ENCODE results near the gene MAGEA9.
"Not testable (repeated sequence)": the region's sequence is repeated elsewhere in the genome, so short reads cannot be mapped to it uniquely, and the experiment has no call there.

Gene MAGEA9, protein sequence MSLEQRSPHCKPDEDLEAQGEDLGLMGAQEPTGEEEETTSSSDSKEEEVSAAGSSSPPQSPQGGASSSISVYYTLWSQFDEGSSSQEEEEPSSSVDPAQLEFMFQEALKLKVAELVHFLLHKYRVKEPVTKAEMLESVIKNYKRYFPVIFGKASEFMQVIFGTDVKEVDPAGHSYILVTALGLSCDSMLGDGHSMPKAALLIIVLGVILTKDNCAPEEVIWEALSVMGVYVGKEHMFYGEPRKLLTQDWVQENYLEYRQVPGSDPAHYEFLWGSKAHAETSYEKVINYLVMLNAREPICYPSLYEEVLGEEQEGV

DNA sequence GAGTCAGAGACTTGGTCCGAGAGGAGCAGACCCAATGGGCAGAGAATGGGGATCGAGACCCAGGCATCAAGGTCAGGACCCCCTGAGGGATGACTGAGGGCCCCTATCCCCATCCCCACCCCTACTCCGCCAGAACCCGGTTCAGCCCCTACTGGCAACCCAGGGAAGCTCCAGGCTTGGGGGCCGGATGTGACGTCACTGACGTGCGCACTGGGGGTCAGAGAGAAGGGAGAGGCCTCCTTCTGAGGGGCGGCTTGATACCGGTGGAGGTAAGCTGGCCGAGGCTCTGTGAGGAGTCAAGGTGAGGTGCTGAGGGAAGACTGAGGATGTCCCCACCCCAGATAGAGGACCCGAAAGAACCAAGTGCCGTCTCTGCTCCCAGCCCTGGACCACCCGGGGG, at the start of gene MAGEA9:
Gene MAGEA9, plus strand, starts transcription at position 204 of the 400 bp plus-strand sequence. CDS start 4,281 bp downstream, outside the sequence.
- FAIRE-seq: not testable (repeated sequence)

DNA sequence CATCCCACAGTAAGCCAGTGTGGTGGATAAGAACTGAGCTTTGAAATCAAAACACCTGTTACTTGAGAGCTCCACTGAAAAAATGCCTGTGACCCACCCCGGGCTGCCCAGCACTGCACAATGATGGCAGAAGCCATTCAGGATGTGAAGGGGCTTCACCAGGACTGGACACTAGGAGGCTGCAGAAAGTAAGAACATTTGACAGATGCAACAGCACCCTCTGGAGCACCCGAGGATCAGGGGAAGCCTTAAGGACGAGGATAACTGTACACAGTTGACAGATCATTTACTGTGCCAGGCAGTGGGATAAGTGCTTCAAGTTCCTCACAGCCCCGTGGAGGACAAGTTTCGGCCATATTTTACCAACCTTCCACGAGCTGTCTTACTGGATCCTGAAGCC, 39.5 kb upstream of the MAGEA9 start:
- not testable (repeated sequence) for FAIRE-seq

DNA sequence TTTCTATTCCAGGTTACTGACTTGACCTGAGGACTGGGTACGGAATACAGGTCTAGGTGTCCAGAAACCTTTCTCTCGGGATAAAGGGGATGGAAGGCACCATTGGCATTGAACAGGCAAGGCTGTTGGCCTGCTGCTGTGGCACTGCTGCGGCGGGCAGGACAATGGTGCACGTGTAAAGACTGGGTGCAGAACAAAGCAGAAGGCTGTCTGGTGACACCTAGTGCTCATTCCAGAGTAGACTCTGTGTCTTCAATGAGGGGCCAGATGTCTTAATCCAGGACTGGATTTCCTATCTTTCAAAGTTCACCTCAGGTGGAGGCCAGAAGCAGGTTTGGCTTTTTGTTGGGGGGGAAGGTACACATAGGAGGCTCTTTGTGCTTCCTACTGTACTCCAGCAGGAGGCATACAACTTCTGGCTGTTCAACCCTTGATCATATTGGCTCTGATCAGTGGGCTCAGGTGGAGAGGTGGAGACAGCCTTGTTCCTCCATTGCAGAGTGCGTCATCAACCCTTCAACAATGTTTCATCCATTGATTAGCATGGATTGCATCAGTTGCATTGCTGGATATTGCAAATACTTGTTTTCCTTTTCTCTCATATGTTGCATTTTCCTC, 35.2 kb upstream of the MAGEA9 start:
- FAIRE-seq: not testable (repeated sequence)

DNA sequence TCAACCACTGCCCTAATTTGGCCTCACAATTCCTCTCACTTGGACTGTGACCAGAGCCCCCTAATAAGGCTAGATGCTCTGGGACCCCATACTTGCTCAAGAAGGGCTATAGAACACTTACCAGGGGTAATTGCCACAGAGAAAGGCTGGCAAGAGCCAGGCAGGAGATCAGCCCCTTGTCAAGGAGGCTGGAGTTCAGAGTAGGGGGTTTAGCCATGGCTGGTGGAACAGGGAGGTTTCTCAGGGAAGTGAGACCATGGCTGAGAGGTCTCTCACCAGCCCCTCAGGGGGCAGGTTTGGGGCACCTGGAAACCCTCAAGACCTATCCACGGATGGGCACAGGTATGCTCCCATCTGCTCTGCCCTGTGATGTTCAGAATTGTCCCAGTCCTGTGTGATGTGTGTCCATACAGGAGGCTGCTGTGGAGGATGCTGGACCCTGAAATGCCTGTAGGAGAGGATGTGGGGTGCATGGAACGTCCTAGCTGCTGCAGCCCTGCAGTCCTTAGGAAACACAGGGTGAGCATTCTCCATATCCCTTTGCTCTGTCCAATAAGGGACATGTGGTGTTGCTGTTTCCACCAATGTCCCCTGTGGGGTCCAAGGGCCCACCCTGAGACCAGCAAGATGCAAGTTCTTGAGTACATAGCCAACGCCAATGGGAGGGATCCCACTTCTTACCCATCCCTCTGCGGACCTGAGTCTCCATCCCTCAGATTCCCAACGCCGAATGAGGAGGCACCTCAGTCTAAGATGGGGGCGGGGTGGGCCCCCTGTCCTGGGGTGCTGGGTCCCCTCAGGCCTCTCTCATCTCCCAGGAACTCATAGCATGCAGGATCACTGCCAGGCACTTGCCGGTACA, 24.3 kb upstream of the MAGEA9 start:
- no peak for FAIRE-seq

DNA sequence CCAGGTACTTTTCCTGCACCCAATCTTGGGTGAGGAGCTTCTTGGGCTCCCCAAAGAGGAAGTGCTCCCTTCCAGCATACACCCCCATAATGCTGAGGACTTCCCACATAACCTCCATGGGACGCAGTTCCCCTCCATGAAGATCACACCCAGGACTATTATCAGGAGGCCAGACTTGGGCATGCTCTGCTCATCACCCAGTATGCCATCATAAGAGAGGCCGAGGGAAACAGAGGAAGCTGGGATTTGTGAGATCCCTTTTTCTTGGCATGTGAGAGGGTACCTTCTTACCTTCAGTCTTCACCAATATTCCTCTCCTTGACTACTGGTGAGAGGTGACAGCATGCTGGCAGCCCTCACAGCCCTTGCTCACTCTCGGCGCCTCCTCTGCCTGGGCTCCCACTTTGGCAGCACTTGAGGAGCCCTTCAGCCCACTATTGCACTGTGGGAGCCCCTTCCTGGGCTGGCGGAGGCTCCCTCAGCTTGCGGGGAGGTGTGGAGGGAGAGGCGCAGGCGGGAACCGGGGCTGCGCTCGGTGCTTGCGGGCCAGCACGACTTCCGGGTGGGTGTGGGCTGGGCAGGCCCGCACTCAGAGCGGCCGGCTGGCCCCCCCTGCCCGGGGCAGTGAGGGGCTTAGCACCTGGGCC, 23.5 kb upstream of the MAGEA9 start:
- no peak for FAIRE-seq

DNA sequence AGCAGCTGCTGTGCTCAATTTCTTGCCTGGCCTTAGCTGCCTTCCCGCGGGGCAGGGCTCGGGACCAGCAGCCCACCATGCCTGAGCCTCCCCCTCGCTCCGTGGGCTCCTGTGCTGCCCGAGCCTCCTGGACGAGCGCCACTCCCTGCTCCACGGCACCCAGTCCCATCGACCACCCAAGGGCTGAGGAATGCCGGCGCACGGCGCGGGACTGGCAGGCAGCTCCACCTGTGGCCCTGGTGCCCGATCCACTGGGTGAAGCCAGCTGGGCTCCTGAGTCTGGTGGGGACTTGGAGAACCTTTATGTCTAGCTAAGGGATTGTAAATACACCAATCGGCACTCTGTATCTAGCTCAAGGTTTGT, 23.0 kb upstream of the MAGEA9 start:
- not testable (repeated sequence) for FAIRE-seq

DNA sequence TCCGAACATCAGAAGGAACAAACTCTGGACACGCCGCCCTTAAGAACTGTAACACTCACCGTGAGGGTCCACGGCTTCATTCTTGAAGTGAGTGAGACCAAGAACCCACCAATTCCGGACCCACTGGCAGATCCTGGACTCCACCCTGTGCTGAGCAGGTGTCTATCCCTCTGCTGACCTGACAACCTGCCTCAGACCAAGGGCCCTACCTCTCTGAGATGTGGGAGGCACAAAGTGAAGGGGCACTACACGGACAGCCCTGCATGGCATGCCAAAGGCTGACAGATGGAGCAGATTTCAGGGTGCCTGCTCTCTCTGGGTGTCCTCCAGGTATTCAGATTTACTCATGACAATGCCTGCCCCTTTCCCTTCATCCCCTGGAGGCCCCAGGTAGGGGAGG, 21.9 kb upstream of the MAGEA9 start:
- no peak for FAIRE-seq

DNA sequence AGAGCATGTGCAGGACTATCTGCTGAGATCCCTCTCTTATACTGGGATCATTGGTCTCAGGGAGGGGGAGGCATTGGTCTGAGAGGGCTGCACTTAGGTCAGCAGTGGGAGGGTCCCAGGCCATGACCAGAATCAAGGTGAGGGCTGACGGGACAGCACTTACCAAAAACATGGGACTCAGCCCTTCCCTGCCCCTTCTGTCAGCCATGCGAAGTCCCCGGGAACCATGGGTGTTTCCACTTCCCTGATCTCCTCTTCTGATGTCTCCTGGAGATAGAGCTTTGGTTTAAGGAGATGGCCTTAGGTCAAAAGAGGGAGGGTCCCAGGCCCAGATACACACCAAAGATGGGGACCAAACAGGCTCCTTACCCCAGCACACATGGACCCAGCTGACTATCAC, 20.8 kb upstream of the MAGEA9 start:
- no peak for FAIRE-seq

DNA sequence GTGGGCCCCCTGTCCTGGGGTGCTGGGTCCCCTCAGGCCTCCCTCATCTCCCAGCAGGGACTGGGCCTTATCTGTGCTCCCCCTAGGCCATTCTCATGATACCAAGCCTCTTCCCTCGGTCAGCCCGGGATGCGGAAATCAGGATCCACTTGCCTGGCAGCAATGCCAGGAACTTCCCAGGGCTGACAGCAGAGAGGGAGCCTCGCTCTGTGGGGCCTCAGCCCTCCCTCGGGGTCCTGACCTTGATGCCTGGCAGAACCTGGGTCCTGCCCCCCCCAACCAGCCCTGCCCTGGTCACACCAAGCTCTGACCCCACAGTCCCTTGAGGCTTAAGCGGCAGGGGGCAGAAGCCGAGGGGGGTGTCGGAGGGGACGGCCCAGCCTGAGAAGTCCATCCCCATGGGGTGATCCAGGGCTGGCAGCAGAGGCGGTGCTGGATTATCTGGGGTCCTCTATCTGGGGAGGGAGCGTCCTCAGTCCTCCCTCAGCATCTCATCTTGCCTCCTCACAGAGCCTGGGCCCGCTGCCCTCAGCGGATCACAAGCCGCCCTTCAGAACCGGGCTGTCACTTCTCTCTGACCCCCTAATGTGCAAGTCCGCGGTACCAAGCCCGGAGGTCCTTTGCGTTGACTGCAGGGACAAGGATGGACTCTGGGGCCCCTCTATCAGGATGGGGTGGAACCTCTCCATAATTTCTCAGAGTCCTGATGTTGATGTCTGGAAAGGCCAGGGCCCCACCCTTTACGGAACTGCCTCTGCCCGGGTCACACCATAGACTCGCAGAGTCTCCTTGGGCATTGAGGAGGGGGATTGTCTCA, 19.7 kb upstream of the MAGEA9 start:
- FAIRE-seq: not testable (repeated sequence)

DNA sequence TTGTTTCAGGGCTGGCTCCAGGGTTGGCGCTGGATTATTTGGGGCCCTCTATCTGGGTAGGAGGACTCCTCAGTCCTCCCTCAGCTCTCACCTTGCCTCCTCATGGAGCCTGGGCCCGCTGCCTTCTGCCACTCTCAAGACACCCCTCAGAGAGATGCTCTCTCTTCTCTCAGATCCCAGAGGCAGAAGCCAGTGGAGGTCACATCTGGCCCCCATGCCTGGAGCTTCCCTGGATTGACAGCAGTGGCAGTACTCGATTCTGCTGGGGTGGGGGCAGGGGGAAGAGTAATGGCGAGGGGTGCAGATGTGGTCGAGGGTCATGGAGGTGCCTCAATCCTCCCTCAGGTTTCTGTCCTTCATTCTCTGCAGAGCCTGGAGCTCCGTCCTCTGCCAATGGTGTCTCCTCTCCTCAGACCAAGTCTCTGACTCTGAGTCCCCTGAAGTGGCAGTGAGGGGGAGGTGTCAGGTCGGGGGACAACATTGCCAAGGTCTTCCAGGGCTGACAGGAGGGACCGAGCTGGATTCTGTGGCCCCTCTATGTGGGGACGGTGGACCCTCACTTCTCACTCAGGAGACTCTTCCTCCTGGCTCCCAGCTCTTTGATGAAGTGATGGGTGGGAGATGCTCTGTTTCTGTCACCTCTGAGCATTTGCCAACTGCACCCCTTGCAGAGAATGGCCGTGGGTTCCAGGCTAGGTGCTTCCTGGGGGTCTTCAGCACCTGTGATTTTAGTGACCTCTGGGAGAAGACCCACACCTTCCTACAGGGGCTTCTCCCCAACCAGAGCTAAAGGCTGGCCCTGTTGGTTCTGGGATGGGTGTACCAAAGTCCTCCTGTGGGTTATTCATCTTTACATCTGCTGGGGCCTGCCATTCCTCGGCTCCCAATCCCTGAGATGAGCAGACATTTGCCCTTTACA, 18.8 kb upstream of the MAGEA9 start:
- no peak for FAIRE-seq

DNA sequence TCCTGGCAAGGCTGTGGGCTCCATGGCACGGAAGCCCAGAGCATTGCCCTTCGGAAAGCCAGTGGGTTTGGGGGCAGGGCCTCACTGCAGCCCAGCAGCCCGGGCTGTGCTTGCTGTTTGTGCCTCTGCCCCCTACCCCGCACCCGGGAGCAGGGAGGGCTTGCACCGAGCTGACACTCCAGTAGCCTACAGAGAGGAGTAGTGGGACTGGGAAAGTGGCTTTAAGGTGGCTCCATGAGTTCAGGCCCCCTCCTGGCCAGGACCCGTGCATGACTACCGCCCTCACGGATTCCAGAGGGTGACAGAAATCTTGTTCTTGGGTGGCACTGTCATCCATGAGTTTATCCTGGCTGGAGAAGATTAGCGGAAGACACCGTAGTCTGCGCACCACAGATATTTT, 11.4 kb upstream of the MAGEA9 start:
- not testable (repeated sequence) for FAIRE-seq

DNA sequence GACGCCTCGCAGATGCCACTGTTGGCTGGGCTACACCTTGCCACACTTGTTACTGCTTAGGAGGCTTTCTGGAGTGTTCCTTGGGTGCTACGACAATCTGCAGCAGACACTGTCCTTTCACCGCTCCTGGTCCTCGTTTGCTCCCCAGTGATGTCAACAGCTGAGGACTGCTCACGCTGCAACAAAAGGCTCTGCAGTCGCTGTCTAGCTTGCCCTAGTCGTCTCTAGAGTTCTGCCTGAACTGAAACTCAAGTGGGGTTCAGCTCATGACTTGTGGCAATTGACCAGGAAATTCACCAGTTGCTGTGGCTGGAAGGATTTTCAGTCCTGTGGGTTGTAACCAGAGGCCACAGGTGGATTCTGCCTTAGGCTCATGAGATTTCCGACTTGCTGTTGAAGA, 8.7 kb upstream of the MAGEA9 start:
- not testable (repeated sequence) for FAIRE-seq

DNA sequence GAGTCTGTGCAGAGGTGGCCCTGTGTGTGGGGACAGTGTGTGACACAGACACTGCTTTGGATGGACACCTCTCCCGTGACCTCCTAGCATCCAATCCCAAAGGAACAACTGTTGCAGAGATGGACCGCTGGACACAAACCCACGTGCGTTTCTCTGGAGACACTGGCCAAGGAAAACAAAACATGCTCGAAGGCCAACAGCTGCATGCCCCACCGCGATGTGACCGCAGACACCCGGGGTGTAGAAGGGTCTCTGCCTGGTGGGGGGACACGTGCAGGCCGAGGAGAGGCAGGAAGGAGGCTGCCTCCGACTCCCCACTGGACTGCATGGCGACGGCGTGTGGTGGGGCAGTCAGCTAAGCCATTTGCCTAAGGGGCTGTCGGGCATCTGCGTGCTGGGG, 8.0 kb upstream of the MAGEA9 start, which contains the start of gene HSFX1:
Gene HSFX1, plus strand, starts transcription at position 301 of the 400 bp plus-strand sequence. CDS start 614 bp downstream, outside the sequence.
- not testable (repeated sequence) for FAIRE-seq

DNA sequence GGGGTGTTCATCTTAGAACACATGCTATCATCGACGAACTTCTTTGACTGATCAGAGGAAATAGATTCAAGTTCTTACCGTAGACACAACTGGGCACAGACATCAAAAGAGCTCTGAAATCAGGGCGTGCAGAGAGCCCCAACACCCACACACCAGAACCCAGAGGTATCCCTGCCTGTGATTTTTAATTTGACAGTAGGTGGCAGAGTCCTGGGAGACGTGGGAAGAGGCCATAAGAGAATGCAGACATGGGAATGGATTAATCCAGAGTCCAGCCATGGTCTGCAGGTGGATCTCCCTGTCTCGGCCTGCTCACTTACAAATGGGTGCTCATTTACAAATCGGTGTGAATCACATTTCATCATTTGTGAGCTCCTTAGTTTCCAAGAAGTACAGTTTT, 3.7 kb upstream of the MAGEA9 start:
- not testable (repeated sequence) for FAIRE-seq

DNA sequence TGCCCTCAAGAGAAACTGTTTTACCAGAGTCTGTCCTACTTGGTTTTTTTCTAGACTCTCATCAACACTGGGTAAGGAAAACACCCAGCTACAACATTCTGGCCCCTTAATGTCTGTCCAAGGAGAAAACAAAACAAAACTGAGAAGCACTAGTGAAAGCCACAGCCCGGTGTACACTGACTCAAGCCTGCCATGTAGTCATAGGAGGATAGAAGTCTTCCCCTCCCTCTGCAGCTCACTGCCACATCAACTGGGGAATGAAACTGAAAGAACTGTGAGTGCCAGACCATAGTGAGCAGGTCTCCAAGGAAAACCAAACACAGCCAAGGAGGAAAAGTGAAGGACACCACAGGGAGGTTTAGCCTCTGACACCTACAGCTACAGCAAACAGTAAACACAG, 13.8 kb downstream of the MAGEA9 start:
- FAIRE-seq: not testable (repeated sequence)

DNA sequence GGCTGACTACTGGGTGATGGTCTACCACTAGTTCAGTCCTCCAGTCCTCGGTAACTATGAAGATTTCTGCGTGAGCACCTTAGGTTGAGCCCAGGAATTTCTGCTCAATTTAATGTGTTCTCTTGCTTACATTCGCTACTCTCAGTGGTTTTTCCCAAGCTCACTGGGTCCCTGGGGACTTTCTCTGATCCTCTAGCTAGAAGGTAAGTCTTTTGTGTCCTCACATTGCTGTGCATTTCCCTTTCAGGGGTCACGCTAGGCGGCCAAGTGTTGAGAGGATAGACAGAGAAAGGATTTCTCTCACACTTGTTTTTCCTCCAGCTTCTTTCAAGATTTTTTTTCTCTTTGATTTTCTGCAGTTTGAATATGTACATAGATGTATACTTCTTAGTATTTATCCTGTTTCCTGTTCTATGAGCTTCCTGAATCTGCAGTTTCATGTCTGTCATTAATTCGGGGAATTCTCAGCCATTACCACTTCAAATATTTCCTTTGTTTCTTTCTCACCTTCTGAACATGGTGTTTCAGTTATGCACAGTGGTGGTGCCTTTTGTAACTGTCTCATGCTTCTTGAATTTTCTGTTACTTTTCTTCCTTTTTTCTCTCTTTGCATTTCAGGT, 17.5 kb downstream of the MAGEA9 start:
- FAIRE-seq: no peak

DNA sequence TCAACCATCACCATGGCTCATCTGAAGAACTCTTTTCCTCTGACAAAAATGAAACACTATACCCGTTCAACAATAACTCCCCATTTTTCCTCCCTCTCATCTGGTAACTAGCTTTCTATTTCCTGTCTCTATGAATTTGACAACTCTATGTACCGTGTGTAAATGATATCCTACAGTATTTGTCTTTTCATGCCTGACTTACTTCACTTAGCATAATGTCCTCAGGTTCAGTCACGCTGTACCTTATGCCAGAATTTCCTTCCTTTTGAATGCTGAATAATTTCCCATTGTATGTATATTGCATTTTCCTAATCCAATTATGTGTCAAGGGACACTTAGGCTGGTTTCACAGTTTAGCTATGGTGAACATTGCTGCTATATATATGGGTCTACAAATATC, 18.2 kb downstream of the MAGEA9 start:
- FAIRE-seq: no peak

DNA sequence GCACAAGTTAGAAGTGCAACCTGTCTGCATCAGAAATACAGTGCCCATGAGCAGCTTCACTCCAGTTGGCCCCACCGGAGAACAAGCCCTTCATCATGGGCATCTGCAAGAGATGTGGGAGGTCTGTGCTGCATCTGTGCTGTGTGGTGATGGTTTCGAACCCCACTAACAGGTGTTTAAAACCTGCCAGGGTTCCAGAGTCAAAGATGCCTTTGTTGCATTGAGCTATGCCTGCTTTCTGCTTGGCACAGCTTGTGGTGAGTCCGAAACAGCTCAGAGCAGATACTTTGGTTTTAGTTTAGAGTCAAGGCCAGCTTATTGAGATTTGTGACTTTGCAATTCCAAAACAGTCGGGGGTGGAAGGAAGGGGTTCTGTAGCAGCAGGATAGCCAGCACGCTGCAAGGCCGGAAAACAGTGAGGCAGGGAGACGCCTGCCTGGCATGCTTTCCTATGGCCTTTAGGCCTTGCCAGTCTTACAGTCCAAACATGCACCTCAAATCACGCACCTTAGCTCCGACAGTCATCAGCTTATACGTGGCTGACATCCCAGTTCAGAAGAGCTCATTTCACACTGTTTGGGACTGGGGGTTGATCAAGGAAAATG, 21.8 kb downstream of the MAGEA9 start:
- FAIRE-seq: no peak

DNA sequence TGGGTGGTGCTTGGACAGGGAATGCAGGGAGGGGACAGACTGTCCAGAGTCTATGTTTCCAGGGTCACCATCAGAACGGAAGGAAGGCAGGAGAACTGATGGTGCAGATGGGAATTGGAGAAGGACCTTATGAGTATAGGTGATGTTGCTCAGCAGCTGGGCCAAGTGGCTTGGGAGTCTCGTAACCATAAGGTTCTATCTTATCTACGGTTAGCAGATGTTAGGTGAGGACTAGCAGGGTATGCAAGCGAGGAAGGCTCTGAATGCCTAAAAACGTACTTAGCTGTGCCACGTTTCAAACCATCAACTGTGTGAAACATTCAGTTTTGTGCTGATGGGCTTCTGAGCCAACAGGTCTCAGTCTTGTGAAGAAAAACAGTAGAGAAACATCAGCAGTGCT, 22.4 kb downstream of the MAGEA9 start:
- FAIRE-seq: no peak

All from G401.6 (cell line).